Gastroesophageal sphincter (tissue), 4 donors: ENCODE results near the gene TSPYL1. TPM values are rescaled to one million over a fixed set of nuclear protein-coding genes. Genes with fewer than 3 reads are reported as not detected.

Experiments
- ATAC-seq: fragments of 150-250 bp; one replicate; pipeline ENCODE4 v1.9.1; 2016; ENCODE audit warnings: mild to moderate bottlenecking, moderate library complexity
- H3K27ac ChIP-seq, 4 donors: fragments of 200-600 bp; sonication (generic) in 3 of 4; 1 replicate in 3 of 4; 2 replicates in 1 of 4; pipeline ENCODE4 v1.5.1; 2016 to 2019
- H3K27me3 ChIP-seq: fragments of 200-600 bp; sonication (generic); one replicate; pipeline ENCODE4 v1.5.1; 2019
- H3K36me3 ChIP-seq, 2 donors: fragments of 200-600 bp; sonication (generic); one replicate each; pipeline ENCODE4 v1.5.1; 2019; ENCODE audit warnings: control low read depth in 1 of 2
- H3K4me1 ChIP-seq, 3 donors: fragments of 200-600 bp; sonication (generic); 1 replicate in 2 of 3; 2 replicates in 1 of 3; pipeline ENCODE4 v1.5.1; 2016 to 2019; ENCODE audit warnings: control low read depth in 2 of 3
- H3K4me3 ChIP-seq, 2 donors: fragments of 200-600 bp; sonication (generic); one replicate each; pipeline ENCODE4 v1.5.1; 2019; ENCODE audit warnings: mild to moderate bottlenecking in 1 of 2, moderate library complexity in 1 of 2
- H3K9me3 ChIP-seq, 3 donors: fragments of 200-600 bp; sonication (generic); one replicate each; pipeline ENCODE4 v1.5.1; 2017 to 2019; ENCODE audit warnings: control low read depth in 2 of 3
- EP300 ChIP-seq: sonication (generic); formaldehyde crosslinking; IDR thresholded peaks from one replicate; pipeline ENCODE4 v1.6.1; 2017; ENCODE audit warnings: antibody characterized with exemption, mild to moderate bottlenecking
- POLR2A ChIP-seq, 2 donors: fragments of 450-650 bp; IDR thresholded peaks; one replicate each; pipeline ENCODE4 v1.6.1; 2017; ENCODE audit warnings: antibody characterized with exemption in 2 of 2, mild to moderate bottlenecking in 2 of 2, moderate library complexity in 1 of 2
- POLR2AphosphoS5 ChIP-seq: sonication (generic); formaldehyde crosslinking; IDR thresholded peaks from one replicate; pipeline ENCODE4 v1.6.1; 2017; ENCODE audit warnings: antibody characterized with exemption
- WGBS, 2 donors: methylation state at CpG; one replicate each; pipeline ENCODE4 v1.1.5; 2018; ENCODE audit warnings: low coverage in 1 of 2; 5-methylcytosine and 5-hydroxymethylcytosine counted together
- total RNA-seq, 4 donors: library from RNA; depleted of rRNA; stranded (reverse); fragments of >200 nt; gene quantifications; one replicate each; pipeline ENCODE4 v1.1.0, GENCODE V29; 2016
- TF ChIP-seq, protein P1 (sequence below), 4 experiments: fragments of 200-600 bp in 2 of 4; fragments of 450-650 bp in 2 of 4; sonication (generic) in 1 of 4; IDR thresholded peaks; one replicate each; pipeline ENCODE4 v1.5.1; 2017 to 2019; ENCODE audit warnings: antibody characterized with exemption in 4 of 4, mild to moderate bottlenecking in 2 of 4, moderate library complexity in 2 of 4

TSPYL1 gene
- total RNA-seq, 4 donors from 2014 or later = 99.3 to 105 (median 100) TPM

DNA sequence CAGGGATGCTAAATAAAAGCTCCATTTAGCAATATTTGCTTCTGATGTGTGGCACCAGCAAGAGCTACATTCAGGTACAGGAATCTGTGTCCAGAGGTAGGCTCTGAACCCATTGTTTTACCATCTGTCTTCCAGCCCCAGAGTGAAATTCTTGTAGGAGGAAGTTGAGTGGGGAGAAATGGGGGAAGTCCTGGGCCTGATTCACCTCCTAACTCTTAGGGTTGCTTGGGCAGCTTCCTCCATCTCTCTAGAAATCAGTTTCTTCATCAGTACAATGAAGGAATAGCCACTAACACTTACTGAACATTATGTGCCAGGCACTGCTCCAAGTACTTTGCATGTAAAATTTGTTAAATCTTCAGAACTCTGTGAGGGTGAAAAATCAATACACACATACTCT lies 35.1 kb upstream of the TSPYL1 start:
- Histone ChIP-seq H3K27ac (no peak overlapping the region), H3K4me1 (peaks cover 0 to 8% (median 3%) of the 10 kb centered on the region in 3 donors), H3K27me3 (no peaks in the 10 kb centered on the region), H3K9me3 (no peaks in the 10 kb centered on the region), H3K4me3 (no peak overlapping the region), H3K36me3 (no peaks in the 10 kb centered on the region)
- no peak for ATAC-seq
- TF ChIP-seq, protein P1, sequence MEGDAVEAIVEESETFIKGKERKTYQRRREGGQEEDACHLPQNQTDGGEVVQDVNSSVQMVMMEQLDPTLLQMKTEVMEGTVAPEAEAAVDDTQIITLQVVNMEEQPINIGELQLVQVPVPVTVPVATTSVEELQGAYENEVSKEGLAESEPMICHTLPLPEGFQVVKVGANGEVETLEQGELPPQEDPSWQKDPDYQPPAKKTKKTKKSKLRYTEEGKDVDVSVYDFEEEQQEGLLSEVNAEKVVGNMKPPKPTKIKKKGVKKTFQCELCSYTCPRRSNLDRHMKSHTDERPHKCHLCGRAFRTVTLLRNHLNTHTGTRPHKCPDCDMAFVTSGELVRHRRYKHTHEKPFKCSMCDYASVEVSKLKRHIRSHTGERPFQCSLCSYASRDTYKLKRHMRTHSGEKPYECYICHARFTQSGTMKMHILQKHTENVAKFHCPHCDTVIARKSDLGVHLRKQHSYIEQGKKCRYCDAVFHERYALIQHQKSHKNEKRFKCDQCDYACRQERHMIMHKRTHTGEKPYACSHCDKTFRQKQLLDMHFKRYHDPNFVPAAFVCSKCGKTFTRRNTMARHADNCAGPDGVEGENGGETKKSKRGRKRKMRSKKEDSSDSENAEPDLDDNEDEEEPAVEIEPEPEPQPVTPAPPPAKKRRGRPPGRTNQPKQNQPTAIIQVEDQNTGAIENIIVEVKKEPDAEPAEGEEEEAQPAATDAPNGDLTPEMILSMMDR (IDR thresholded peaks at IDR 0.05) = no peak
- no peak for TF ChIP-seq EP300
- no peak for TF ChIP-seq POLR2A (IDR thresholded peaks at IDR 0.05)
- TF ChIP-seq POLR2AphosphoS5 = no peak

DNA sequence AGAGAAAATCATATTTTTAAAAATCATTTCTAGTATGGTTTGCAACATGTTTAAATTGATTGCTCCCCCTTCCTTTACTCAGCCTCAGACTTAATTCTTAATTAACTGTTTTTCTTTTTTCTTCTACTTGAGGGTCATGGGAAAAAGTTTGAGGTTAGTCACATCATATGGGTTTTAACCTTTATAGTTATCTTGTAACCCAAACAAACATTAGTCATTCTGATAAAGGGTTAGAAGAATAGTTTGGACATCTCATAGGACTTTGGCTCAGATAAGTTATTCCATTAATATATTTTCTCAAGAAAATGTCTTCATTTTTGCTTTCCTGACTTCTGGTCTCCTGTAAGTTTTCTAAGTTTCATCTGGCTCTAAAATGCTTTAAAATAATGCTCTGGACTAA lies 34.5 kb upstream of the TSPYL1 start:
- TF ChIP-seq POLR2AphosphoS5 = no peak
- TF ChIP-seq POLR2A (IDR thresholded peaks at IDR 0.05) = no peak
- no peak for TF ChIP-seq EP300
- TF ChIP-seq, protein P1 (IDR thresholded peaks at IDR 0.05) = no peak

DNA sequence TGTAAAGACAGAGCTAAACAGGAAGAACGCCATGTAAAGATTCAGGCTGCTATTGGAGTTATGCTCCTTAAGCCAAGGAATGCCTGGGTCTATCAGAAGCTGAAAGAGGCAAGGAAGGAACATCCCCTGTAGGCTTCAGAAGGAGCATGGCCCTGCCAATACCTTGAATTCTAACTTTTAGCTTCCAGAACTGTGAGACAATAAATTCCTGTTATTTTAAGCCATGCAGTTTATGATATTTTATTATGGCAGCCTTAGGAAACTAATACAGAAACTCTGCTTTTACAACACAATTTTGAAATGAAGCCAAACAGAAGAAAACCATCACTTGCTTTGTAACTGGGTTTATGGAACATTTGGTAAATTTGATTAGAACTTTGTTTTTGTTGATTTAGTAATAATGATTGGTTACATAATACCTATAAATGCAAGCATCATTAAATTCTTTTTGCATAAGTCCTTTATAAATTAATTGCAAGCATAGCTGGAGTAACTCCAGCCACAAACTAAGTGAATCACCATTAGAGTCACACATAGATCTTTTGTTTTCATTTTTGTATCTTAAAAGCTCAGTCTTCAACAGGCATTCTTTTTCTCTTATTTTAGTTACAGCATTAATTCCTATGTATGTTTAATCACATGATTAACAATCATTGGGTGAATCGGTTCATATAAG lies 33.5 kb upstream of the TSPYL1 start:
- TF ChIP-seq, protein P1 (IDR thresholded peaks at IDR 0.05) = no peak
- TF ChIP-seq POLR2A (IDR thresholded peaks at IDR 0.05) (no peak), POLR2AphosphoS5 (no peak), EP300 (no peak)
- H3K27me3 ChIP-seq = no peaks in the 10 kb centered on the region
- no peak overlapping the region for H3K27ac ChIP-seq
- H3K36me3 ChIP-seq = no peaks in the 10 kb centered on the region
- H3K4me1 ChIP-seq = peaks cover 0 to 8% (median 3%) of the 10 kb centered on the region in 3 donors
- no peak for ATAC-seq
- H3K4me3 ChIP-seq = no peak overlapping the region
- WGBS, 2 donors = 72 to 88% methylated on average over 2 of the region's 2 CpGs
- no peaks in the 10 kb centered on the region for H3K9me3 ChIP-seq

More for the DNA sequence above, 34.5 kb upstream of the TSPYL1 start:
- H3K4me1 ChIP-seq = peaks cover 0 to 8% (median 3%) of the 10 kb centered on the region in 3 donors
- ATAC-seq = no peak
- no peaks in the 10 kb centered on the region for H3K27me3 ChIP-seq
- H3K9me3 ChIP-seq = no peaks in the 10 kb centered on the region
- no peak overlapping the region for H3K27ac ChIP-seq
- H3K36me3 ChIP-seq = no peaks in the 10 kb centered on the region
- no peak overlapping the region for H3K4me3 ChIP-seq

DNA sequence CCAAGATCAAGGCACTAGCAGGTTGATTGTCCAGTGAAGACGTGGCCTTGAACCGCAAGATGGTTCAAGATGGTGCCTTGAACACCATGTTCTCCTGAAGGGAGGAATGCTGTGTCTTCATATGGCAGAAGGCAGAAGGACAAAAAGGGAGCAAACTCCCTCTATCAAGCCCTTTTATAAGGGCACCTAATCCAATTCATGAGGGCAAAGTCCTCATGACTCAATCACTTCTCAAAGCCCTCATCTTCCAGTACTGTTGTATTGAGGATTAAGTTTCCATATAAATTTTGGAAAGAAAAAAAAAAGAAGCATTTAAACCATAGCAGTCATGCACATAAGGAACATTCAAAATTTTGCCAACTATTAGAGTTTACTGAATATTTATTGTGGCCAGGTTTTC lies 29.9 kb upstream of the TSPYL1 start:
- ATAC-seq = no peak
- no peak overlapping the region for H3K4me3 ChIP-seq
- H3K9me3 ChIP-seq = no peaks in the 10 kb centered on the region
- 44% methylated on average over 2 of the region's 2 CpGs for WGBS, 2 donors
- H3K27ac ChIP-seq = no peak overlapping the region
- TF ChIP-seq POLR2AphosphoS5 = no peak
- TF ChIP-seq, protein P1 (IDR thresholded peaks at IDR 0.05) = no peak
- TF ChIP-seq EP300 = no peak
- no peak for TF ChIP-seq POLR2A (IDR thresholded peaks at IDR 0.05)
- peaks cover 0 to 6% (median 3%) of the 10 kb centered on the region in 3 donors for H3K4me1 ChIP-seq
- no peaks in the 10 kb centered on the region for H3K27me3 ChIP-seq
- H3K36me3 ChIP-seq = no peaks in the 10 kb centered on the region

DNA sequence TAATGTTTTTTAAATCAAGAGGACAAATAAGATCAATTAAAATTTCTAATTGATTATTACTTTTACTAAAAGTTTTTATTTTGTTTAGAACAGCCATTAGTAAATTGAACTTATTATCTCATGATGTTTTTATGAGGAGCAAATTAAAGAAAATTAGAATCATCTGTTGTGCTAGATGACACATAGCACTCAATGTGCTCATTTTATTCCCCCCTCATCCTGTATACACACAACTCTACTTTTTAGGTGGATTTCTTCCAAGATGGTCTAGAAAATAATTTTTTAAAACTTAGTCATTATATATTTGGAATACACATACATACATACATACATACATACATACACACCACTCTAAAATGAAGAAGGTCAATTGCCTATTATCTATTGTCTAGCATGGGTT lies 29.3 kb upstream of the TSPYL1 start:
- TF ChIP-seq POLR2A (IDR thresholded peaks at IDR 0.05) (no peak), POLR2AphosphoS5 (no peak), EP300 (no peak)
- TF ChIP-seq, protein P1 (IDR thresholded peaks at IDR 0.05) = no peak
- Histone ChIP-seq H3K9me3 (no peaks in the 10 kb centered on the region), H3K36me3 (no peaks in the 10 kb centered on the region), H3K27ac (no peak overlapping the region), H3K4me1 (no peaks in the 10 kb centered on the region), H3K4me3 (no peak overlapping the region), H3K27me3 (no peaks in the 10 kb centered on the region)
- ATAC-seq = no peak
